Calu3 (cell line): ENCODE data around the gene USP40. TPM values are rescaled to one million over a fixed set of nuclear protein-coding genes. Genes with fewer than 3 reads are reported as not detected.

Source experiments
- BruUV-seq: library from RNA; stranded (reverse); fragments of 400-500 nt; replicated peaks from 2 replicates; lab custom pipeline; 2021; lab: Mats Ljungman, UMichigan
- CTCF ChIA-PET: fragments of 300-600 bp; sonication (Branson Sonifier 250); formaldehyde crosslinking; loops from one replicate; lab custom pipeline; 2022; ENCODE audit warnings: antibody characterized with exemption; lab: Charles Lee
- DNase-seq: peaks from one replicate; pipeline ENCODE4 v3.0.0; 2022
- H3K27ac Mint-ChIP-seq: one replicate; pipeline ENCODE4 v1.8.0; 2022; ENCODE audit warnings: mixed read lengths; ENCODE audit not compliant: unreplicated experiment
- H3K27me3 Mint-ChIP-seq: one replicate; pipeline ENCODE4 v1.8.0; 2022; ENCODE audit warnings: mixed read lengths; ENCODE audit not compliant: unreplicated experiment
- H3K36me3 Mint-ChIP-seq: one replicate; pipeline ENCODE4 v1.8.0; 2022; ENCODE audit warnings: mild to moderate bottlenecking, moderate library complexity, mixed read lengths; ENCODE audit not compliant: insufficient read depth, unreplicated experiment
- H3K4me1 Mint-ChIP-seq: one replicate; pipeline ENCODE4 v1.8.0; 2022; ENCODE audit warnings: mild to moderate bottlenecking, low read depth, mixed read lengths; ENCODE audit not compliant: unreplicated experiment
- H3K4me3 Mint-ChIP-seq: one replicate; pipeline ENCODE4 v1.8.0; 2022; ENCODE audit warnings: mild to moderate bottlenecking, low read depth, moderate library complexity, mixed read lengths; ENCODE audit not compliant: unreplicated experiment
- H3K9me3 Mint-ChIP-seq: one replicate; pipeline ENCODE4 v1.8.0; 2022; ENCODE audit warnings: low read depth, mixed read lengths; ENCODE audit not compliant: unreplicated experiment
- intact Hi-C: fragments of 100-400 bp; cut with micrococcal nuclease; formaldehyde crosslinking; loops from one replicate; pipeline ENCODE4 v1.10.0; 2022; ENCODE audit not compliant: unreplicated experiment
- total RNA-seq: library from RNA; stranded (reverse); gene quantifications from 2 replicates; pipeline ENCODE4 v1.2.3, GENCODE V29; 2022
- TF ChIP-seq, protein P1 (sequence below): fragments of 200-600 bp; IDR thresholded peaks from one replicate; pipeline ENCODE4 v1.8.0; 2022; ENCODE audit warnings: antibody characterized with exemption; ENCODE audit not compliant: unreplicated experiment

The USP40 gene
- total RNA-seq, 1 experiment from 2014 or later = 44.2 TPM

DNA sequence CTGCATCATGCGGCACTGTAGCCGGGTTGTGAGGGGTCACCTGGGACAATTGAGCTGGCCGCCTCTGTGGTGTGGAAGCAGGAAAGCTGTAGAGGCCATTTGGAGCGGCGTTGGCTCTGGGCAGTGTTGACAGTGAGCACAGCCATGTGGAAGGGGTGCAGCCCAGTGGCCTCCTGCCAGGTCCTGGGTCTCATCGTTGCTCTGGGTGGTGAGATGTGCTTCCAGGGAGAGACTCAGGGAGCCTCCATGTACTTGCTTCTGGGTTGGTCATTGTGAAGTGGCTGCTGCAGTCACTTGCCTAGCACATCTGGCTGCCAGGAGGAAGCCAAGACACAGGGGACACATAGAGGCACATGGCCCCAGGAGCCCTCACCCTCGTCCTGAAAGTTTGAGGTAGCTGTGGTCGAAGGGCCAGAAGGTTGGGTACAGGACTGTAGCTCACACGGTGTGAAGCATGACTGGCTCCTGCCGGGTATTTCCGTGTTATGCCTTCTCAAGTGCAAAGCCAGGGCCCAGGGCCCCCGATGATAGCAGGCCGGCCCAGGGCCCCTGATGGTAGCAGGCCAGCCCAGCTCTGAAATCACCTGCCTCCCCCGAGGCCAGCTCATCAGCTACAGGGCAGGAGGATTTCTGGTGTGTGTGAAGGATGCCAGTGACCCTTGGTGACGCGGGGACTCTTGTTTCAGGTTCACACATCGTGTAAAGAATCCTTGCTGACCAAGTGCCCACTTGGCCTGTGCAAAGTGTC lies 129.7 kb downstream of the USP40 start:
- DNase-seq = no peak
- no peaks in the 10 kb centered on the region for H3K4me1 Mint-ChIP-seq
- H3K27me3 Mint-ChIP-seq = no peaks in the 10 kb centered on the region
- H3K9me3 Mint-ChIP-seq = no peaks in the 10 kb centered on the region
- H3K27ac Mint-ChIP-seq = no peak overlapping the region
- peaks cover 6% of the 10 kb centered on the region for H3K36me3 Mint-ChIP-seq
- CTCF ChIA-PET = no interaction called here
- intact Hi-C loops = no loop called here
- no TSS peak for BruUV-seq
- H3K4me3 Mint-ChIP-seq = no peak overlapping the region
- TF ChIP-seq, protein P1, sequence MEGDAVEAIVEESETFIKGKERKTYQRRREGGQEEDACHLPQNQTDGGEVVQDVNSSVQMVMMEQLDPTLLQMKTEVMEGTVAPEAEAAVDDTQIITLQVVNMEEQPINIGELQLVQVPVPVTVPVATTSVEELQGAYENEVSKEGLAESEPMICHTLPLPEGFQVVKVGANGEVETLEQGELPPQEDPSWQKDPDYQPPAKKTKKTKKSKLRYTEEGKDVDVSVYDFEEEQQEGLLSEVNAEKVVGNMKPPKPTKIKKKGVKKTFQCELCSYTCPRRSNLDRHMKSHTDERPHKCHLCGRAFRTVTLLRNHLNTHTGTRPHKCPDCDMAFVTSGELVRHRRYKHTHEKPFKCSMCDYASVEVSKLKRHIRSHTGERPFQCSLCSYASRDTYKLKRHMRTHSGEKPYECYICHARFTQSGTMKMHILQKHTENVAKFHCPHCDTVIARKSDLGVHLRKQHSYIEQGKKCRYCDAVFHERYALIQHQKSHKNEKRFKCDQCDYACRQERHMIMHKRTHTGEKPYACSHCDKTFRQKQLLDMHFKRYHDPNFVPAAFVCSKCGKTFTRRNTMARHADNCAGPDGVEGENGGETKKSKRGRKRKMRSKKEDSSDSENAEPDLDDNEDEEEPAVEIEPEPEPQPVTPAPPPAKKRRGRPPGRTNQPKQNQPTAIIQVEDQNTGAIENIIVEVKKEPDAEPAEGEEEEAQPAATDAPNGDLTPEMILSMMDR = no peak

DNA sequence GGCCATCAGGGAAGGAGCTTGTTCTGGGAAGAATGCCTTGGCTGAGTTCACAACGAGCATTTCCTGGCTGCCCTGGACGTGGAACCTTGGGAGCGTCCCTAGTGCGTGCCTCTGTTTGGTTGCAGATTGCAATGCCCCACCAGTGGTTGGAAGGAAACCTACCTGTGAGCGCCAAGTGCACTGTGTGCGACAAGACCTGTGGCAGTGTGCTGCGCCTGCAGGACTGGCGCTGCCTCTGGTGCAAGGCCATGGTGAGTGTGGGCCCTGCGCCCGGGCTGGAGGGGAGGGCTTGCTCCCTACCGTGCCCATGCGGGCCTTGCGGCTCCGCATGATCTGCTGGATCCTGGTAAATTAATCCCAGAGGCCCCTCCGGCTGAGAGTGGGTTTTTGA lies 130.4 kb downstream of the USP40 start:
- DNase-seq = no peak
- no peaks in the 10 kb centered on the region for H3K4me1 Mint-ChIP-seq
- no peak overlapping the region for H3K27ac Mint-ChIP-seq
- no peaks in the 10 kb centered on the region for H3K9me3 Mint-ChIP-seq
- H3K36me3 Mint-ChIP-seq = peaks cover 5% of the 10 kb centered on the region
- CTCF ChIA-PET = no interaction called here
- no peaks in the 10 kb centered on the region for H3K27me3 Mint-ChIP-seq
- intact Hi-C loops = no loop called here
- BruUV-seq = no TSS peak
- no peak overlapping the region for H3K4me3 Mint-ChIP-seq
- TF ChIP-seq, protein P1 = no peak

DNA sequence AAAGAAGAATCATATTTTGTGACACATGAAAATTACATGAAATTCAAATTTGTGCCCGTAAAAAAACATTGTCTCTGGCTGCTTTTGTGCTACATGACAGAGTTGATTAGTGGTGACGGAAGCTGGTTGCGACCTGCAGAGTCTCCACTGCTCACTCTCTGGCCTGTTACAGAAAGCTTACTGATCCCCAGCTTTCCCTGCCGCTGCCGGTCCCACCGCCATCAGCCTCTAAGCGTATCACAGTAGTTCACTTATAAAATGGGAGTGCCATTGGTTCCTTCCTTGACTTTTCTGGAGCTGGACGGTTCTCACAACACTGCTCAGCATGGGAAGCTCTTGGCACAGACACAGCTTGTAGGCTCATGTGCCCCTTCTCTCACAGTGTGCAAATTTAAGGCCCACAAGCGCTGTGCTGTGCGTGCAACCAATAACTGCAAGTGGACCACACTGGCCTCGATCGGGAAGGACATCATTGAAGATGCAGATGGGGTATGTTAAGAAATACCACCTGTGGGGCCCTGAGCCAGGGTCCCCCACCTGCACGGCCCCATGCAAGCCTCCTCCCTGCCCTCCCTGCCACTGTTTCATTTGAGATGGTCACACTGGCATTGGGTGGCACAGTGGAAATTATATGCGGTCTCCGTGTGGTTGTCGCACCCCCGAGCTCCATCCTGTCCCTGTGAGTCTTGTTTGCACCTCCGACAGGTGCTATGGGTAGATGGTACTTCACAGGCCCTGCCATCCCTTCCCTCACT lies 131.0 kb downstream of the USP40 start:
- Mint-ChIP-seq H3K4me1 (peaks cover under 1% of the 10 kb centered on the region), H3K9me3 (no peaks in the 10 kb centered on the region), H3K27ac (no peak overlapping the region), H3K27me3 (no peaks in the 10 kb centered on the region), H3K4me3 (no peak overlapping the region), H3K36me3 (no peaks in the 10 kb centered on the region)
- TF ChIP-seq, protein P1 = no peak
- intact Hi-C loops = no loop called here
- CTCF ChIA-PET = no interaction called here
- no peak for DNase-seq
- BruUV-seq = no TSS peak

DNA sequence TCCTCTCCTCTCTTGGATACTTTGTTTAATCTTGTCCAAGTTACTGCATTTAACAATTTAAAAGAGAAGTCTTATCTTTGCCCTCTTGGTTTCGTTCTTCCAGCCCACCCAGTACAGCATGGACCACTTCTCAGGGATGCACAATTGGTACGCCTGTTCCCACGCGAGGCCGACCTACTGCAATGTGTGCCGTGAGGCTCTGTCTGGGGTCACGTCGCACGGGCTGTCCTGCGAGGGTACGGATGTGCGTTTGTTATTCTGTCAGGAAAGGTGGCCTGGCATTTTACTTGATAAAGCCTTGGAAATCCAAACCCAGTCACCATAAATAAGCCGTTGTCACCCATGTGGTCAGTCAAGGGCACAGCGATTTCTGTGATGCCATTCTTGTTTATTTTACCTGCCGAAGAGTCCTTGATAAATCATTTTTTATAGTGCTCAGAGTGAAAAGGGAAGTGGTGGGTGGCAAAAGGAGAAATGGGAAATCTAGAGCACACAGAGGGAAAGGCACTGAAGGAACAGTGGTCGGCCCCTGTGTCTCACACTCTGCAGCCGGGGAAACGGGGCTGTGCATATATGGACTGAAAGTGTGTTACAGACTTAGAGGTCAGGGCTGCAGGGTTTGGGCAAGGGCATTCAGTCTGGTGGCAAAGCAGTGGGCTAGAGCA lies 131.8 kb downstream of the USP40 start:
- Mint-ChIP-seq H3K9me3 (no peaks in the 10 kb centered on the region), H3K36me3 (no peaks in the 10 kb centered on the region), H3K27ac (no peak overlapping the region), H3K4me1 (peaks cover 8% of the 10 kb centered on the region), H3K4me3 (no peak overlapping the region), H3K27me3 (no peaks in the 10 kb centered on the region)
- intact Hi-C loops = no loop called here
- TF ChIP-seq, protein P1 = no peak
- CTCF ChIA-PET = no interaction called here
- DNase-seq = no peak
- no TSS peak for BruUV-seq
